SIG-M5 treated with dmso at 0.1 percent for 504 hours (cell line): Measurements from ENCODE around the gene ARG1.
"Not testable (repeated sequence)": the region's sequence is repeated elsewhere in the genome, so short reads cannot be mapped to it uniquely, and the experiment has no call there.

Experiments
- DNase-seq: peaks from one replicate; lab custom pipeline; 2025; ENCODE audit not compliant: unreplicated experiment; lab: John Stamatoyannopoulos, UW

Gene ARG1

DNA sequence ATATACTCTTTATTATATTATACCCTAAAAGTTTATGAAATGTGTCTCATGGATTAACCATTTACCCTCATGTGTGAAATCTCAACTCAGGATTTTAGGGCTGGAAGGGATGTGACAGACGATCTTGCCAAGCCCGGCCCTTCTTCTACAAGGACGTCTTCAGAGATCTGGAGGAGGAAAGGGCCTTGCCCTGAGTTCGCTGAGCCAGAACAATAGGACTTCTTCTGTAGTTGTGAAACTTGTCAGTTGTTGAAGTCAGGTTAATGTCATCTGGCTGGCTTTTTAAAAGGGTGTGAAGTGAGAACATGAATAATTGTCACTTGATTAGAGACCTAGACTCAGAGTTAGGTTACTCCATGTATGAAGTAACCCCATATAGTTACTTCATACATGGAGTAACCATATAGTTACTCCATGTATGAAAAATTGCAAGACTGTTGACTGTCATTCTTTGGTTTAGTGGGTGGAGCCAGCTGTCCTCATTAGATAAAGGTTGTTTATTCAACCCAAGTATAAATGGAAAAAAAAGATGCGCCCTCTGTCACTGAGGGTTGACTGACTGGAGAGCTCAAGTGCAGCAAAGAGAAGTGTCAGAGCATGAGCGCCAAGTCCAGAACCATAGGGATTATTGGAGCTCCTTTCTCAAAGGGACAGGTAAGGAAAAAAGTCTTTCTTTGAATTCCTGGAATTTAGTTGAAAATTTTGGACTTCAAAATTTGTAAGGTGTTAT is at the start of gene ARG1:
TSS of gene ARG1 (plus strand) at position 541 of the 730 bp plus-strand sequence. CDS start at position 598, 57 bp downstream.
- no peak for DNase-seq

- DNase-seq = no peak
These were observed 48.9 kb upstream of the ARG1 start for GRCh38 chr6:131523988-131524673.

DNA sequence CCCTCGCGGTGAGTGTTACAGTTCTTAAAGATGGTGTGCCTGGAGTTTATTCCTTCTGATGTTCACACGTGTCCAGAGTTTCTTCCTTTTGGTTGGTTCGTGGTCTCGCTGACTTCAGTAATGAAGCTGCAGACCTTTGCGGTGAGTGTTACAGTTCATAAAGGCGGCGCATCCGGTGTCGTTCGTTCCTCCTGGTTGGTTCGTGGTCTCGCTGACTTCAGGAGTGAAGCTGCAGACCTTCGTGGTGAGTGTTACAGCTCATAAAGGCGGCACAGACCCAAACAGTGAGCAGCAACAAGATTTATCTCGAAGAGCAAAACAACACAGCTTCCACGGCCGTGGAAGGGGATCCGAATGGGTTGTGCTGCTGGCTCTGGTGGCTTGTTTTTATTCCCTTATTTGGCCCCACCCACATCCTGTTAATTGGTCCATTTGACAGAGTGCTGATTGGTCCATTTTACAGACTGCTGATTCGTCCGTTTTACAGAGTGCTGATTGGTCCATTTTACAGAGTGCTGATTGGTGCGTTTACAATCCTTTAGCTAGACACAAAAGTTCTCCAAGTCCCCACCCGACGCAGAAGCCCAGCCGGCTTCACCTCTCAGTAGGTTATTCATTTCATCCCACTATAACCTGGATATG is 48.2 kb upstream of the ARG1 start:
- no peak for DNase-seq

DNA sequence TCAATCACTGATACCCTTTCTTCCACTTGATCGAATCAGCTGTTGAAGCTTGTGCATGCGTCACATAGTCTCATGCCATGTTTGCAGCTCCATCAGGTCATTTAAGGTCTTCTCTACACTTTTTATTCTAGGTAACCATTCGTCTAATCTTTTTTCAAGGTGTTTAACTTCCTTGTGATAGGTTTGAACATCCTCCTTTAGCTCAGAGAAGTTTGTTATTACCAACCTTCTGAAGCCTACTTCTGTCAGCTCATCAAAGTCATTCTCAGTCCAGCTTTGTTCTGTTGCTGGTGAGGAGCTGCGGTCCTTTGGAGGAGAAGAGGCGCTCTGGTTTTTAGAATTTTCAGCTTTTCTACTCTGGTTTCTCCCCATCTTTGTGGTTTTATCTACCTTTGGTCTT is 42.1 kb upstream of the ARG1 start:
- DNase-seq = not testable (repeated sequence)

GRCh38 chr6:131531681-131532080 is 41.3 kb upstream of the ARG1 start:
- not testable (repeated sequence) for DNase-seq

- no peak for DNase-seq
These were observed 40.4 kb upstream of the ARG1 start for GRCh38 chr6:131532580-131533039.

DNA sequence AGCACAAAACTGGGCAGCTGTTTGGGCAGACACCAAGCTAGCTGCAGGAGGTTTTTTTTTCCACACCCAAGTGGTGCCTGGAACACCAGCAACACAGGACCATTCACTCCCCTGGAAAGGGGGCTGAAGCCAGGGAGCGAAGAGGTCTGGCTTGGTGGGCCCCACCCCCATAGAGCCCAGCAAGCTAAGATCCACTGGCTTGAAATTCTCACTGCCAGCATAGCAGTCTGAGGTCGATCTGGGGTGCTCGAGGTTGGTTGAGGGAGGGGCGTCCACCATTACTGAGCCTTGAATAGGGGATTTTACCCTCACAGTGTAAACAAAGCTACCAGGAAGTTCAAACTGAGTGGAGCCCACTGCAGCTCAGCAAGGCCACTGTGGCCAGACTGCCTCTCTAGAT is 34.4 kb upstream of the ARG1 start:
- not testable (repeated sequence) for DNase-seq

DNA sequence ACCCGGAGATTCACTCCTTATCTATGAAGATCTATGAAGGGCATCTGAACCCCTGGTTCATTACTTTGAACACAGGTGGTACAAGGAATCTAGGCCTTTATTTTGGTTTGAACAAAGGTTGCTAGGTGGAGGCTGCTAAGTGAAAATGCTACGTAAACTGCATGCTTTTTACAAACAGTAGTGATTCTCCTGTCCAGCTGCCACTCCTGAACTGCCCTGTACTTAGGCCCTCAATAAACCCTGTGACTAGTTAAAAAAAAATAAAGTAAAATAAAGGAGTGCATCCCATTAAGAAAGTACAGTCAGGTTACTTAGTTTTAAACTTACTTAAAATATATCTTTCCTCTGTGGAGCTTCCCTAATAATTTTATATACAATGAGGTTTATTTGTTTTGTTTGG is 27.7 kb upstream of the ARG1 start:
- no peak for DNase-seq

DNA sequence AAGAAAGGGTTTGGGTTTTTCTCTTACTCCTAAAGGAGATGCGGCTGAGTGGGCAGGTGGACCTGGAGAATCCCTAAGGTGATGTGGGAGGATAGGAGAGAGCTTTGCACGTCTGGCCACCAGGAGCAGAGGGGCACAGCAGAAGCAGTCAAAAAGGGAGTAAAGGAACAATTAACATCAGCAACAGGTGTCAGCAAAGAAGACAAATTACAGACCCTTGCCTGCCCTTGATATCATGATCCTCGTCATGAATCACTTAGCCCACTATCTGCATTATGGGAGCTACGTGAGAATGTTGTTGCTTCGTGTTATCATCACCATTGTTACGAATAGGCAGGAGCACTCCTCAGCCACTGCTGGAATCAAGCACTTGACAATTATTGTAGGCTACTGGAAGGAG is 25.5 kb upstream of the ARG1 start:
- no peak for DNase-seq

DNA sequence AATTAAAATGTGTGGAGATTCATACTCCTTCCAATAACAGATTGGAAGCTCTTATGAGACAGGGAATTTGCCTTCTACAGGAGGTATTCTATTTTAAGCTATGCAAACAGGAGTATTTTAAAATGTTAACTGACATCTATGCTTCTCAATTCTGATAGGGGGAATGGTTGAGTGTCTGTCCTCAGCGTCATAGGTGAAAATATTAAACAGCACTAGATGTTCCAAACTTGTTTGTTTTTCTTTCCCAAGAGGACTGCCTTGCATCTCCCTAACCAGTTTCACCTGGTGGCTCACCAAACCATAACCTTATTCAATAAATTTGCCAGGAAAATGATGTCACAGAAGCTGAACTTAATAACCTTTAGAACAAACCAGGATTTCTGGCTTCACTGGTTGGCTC is 24.6 kb upstream of the ARG1 start:
- DNase-seq = no peak

DNA sequence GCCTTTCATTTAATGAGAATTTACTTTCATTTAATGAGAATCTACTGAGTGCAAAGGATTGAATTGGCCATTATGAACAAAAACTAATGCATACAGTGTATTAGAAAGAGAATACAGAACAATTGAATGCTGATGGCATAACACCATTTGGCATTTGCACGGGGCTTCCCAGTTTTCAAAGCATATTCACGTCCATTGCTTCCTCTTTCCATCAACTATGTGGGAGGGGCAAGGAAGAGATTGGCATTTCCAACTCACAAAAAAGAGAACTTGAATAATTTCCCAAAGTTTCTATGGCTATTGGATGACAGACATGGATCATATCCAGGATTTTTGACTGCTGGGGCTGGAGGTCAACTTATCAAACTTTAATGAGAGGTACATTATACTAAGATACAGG is 23.2 kb upstream of the ARG1 start:
- no peak for DNase-seq

GRCh38 chr6:131551902-131552301 is 21.1 kb upstream of the ARG1 start:
- DNase-seq = no peak

- DNase-seq = no peak
These were observed 20.5 kb upstream of the ARG1 start for GRCh38 chr6:131552572-131552971.

- DNase-seq = no peak
These were observed 17.0 kb upstream of the ARG1 start for GRCh38 chr6:131555992-131556391.

DNA sequence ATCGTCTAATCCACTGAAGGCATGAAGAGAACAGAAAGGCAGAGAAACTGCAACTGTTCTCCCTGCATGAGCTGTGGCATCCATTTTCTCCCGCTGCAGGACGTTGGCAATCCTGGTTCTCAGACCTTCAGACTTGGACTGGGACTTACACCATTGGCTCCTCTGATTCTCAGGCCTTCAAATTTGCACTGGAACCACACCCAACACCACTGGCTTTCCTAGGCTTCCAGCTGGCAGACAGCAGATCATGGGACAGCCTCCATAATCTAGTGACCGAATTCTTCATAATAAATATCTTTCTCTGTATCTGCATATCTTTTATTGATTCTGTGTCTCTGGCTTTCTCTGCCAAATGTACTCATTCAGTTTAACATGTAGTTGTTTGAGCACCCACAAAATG is 14.1 kb upstream of the ARG1 start:
- no peak for DNase-seq

GRCh38 chr6:131561925-131562707 is 10.9 kb upstream of the ARG1 start:
- DNase-seq = no peak

GRCh38 chr6:131565056-131565455 is 8.0 kb upstream of the ARG1 start:
- DNase-seq = no peak

GRCh38 chr6:131568726-131569125 is 4.3 kb upstream of the ARG1 start:
- no peak for DNase-seq

- DNase-seq = no peak
These were observed 1.1 kb downstream of the ARG1 start for GRCh38 chr6:131574133-131574532.

GRCh38 chr6:131574686-131575085 is 1.7 kb downstream of the ARG1 start:
- DNase-seq = no peak

DNA sequence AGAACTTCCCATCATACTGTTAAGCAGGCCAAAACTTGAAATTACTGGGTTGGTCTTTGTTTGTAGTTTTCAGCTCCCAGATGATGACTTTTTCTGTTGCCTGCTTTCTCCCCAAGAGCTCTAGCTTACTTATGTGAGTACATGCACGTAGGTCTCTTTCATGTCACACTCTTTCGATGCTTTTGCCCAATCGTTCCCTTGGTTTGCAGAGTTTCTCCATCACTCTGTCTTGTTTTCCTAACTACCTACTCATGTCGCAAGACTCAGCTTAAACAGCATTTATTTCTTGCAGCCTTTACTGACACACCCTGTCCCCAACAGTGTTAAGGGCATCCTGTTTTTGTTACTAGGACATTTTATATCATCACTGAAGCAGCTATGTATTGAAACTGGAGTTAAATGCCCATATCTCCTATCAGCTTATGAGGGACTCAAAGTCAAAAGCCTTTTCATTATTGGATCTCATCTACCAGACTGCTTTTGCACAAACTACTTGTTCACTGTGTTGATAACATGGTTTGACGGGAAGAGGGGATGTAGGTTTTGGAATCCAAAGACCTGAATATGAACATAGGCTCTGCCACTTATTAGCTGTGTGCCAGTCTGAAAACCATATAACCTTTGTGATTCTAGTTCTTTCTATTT is 2.9 kb downstream of the ARG1 start:
- DNase-seq = peak; percentile 86
